Peyer's patch (tissue), 4 donors: ENCODE results near the gene SMG9. TPM values are rescaled to one million over a fixed set of nuclear protein-coding genes. Genes with fewer than 3 reads are reported as not detected.

ENCODE experiments used
- DNase-seq, 3 donors: peaks; one replicate each; pipeline ENCODE4 v3.0.0-alpha.2; 2017 to 2019
- H3K27ac ChIP-seq, 4 donors: fragments of 200-600 bp; sonication (generic); one replicate each; pipeline ENCODE4 v1.5.1; 2016 to 2019
- H3K27me3 ChIP-seq, 2 donors: fragments of 200-600 bp; sonication (generic); one replicate each; pipeline ENCODE4 v1.5.1; 2019
- H3K36me3 ChIP-seq, 3 donors: fragments of 200-600 bp; sonication (generic); one replicate each; pipeline ENCODE4 v1.5.1; 2016 to 2019
- H3K4me1 ChIP-seq, 4 donors: fragments of 200-600 bp; sonication (generic); one replicate each; pipeline ENCODE4 v1.5.1; 2016 to 2019
- H3K4me3 ChIP-seq, 4 donors: fragments of 200-600 bp; sonication (generic); 1 replicate in 3 of 4; 2 replicates in 1 of 4; pipeline ENCODE4 v1.5.1; 2016 to 2019; ENCODE audit warnings: mild to moderate bottlenecking in 1 of 4
- H3K9me3 ChIP-seq, 4 donors: fragments of 200-600 bp; sonication (generic); one replicate each; pipeline ENCODE4 v1.5.1; 2016 to 2019; ENCODE audit warnings: mild to moderate bottlenecking in 1 of 4
- CTCF ChIP-seq, 6 experiments: fragments of 450-650 bp in 4 of 6; fragments of 200-600 bp in 2 of 6; sonication (generic) in 1 of 6; IDR thresholded peaks; one replicate each; pipeline ENCODE4 v1.5.1; 2017 to 2019; ENCODE audit warnings: antibody characterized with exemption in 6 of 6, mild to moderate bottlenecking in 3 of 6, moderate library complexity in 1 of 6
- POLR2A ChIP-seq, 2 donors: fragments of 450-650 bp; IDR thresholded peaks; one replicate each; pipeline ENCODE4 v1.5.1; 2017; ENCODE audit warnings: antibody characterized with exemption in 2 of 2, mild to moderate bottlenecking in 2 of 2, moderate library complexity in 2 of 2
- total RNA-seq, 4 donors: library from RNA; depleted of rRNA; stranded (reverse); fragments of >200 nt; gene quantifications; one replicate each; pipeline ENCODE4 v1.1.0, GENCODE V29; 2016

SMG9 gene
- total RNA-seq, 4 donors from 2014 or later, result 25.0 to 56.1 (median 40.8) TPM

- Histone ChIP-seq H3K4me1 (no peaks in the 10 kb centered on the region), H3K27me3 (no peaks in the 10 kb centered on the region), H3K36me3 (no peaks in the 10 kb centered on the region), H3K4me3 (no peak overlapping the region), H3K27ac (no peak overlapping the region), H3K9me3 (peaks cover 0 to 9% (median 2%) of the 10 kb centered on the region in 4 donors)
- no peak for DNase-seq
- TF ChIP-seq CTCF (IDR thresholded peaks at IDR 0.05) (no peak), POLR2A (IDR thresholded peaks at IDR 0.05) (no peak)
These were observed 41.6 kb downstream of the SMG9 start for GRCh38 chr19:43713208-43713607.

GRCh38 chr19:43711751-43712355 lies 42.9 kb downstream of the SMG9 start:
- peaks cover 0 to 10% (median 2%) of the 10 kb centered on the region in 4 donors for H3K9me3 ChIP-seq
- no peak overlapping the region for H3K27ac ChIP-seq
- no peak for TF ChIP-seq CTCF (IDR thresholded peaks at IDR 0.05)
- no peak for TF ChIP-seq POLR2A (IDR thresholded peaks at IDR 0.05)
- no peak overlapping the region for H3K4me3 ChIP-seq
- H3K27me3 ChIP-seq, result no peaks in the 10 kb centered on the region
- H3K4me1 ChIP-seq, result no peaks in the 10 kb centered on the region
- H3K36me3 ChIP-seq, result no peaks in the 10 kb centered on the region
- DNase-seq, result peak in 1 of 3 donors; percentile 59

- Histone ChIP-seq H3K4me3 (no peak overlapping the region), H3K27me3 (no peaks in the 10 kb centered on the region), H3K27ac (no peak overlapping the region), H3K4me1 (no peaks in the 10 kb centered on the region), H3K36me3 (no peaks in the 10 kb centered on the region), H3K9me3 (peaks cover 0 to 10% (median 2%) of the 10 kb centered on the region in 4 donors)
- DNase-seq, result no peak
- no peak for TF ChIP-seq POLR2A (IDR thresholded peaks at IDR 0.05)
- TF ChIP-seq CTCF (IDR thresholded peaks at IDR 0.05), result no peak
These were observed 46.0 kb downstream of the SMG9 start for GRCh38 chr19:43708716-43709115.

- TF ChIP-seq CTCF (IDR thresholded peaks at IDR 0.05), result no peak
- no peak for TF ChIP-seq POLR2A (IDR thresholded peaks at IDR 0.05)
- Histone ChIP-seq H3K36me3 (no peaks in the 10 kb centered on the region), H3K9me3 (peaks cover 0 to 10% (median 2%) of the 10 kb centered on the region in 4 donors), H3K27ac (no peak overlapping the region), H3K27me3 (no peaks in the 10 kb centered on the region), H3K4me3 (no peak overlapping the region), H3K4me1 (no peaks in the 10 kb centered on the region)
- DNase-seq, result no peak
These were observed 47.5 kb downstream of the SMG9 start for GRCh38 chr19:43707158-43707712.

GRCh38 chr19:43705729-43706128 lies 49.0 kb downstream of the SMG9 start:
- Histone ChIP-seq H3K4me3 (no peak overlapping the region), H3K9me3 (peaks cover 0 to 10% (median 2%) of the 10 kb centered on the region in 4 donors), H3K27me3 (no peaks in the 10 kb centered on the region), H3K27ac (no peak overlapping the region), H3K4me1 (peaks cover 0 to 4% (median 2%) of the 10 kb centered on the region in 4 donors), H3K36me3 (no peaks in the 10 kb centered on the region)
- DNase-seq, result no peak
- TF ChIP-seq CTCF (IDR thresholded peaks at IDR 0.05), result no peak
- TF ChIP-seq POLR2A (IDR thresholded peaks at IDR 0.05), result no peak
